HCT116 (cell line): Measurements from ENCODE around the gene ASB10.

ENCODE experiments used
- CTCF ChIP-seq, 3 experiments: fragments of 200-600 bp in 1 of 3; sonication (generic) in 1 of 3; IDR thresholded peaks in 2 of 3; conservative IDR thresholded peaks in 1 of 3; 2 replicates each; pipeline ENCODE4 v1.5.1; 2012 to 2017; ENCODE audit warnings: low read depth in 2 of 3, low read length in 2 of 3, antibody characterized with exemption in 1 of 3, borderline replicate concordance in 1 of 3, control low read depth in 1 of 3, mild to moderate bottlenecking in 1 of 3, mixed read lengths in 1 of 3, mixed run types in 1 of 3, moderate library complexity in 1 of 3; ENCODE audit not compliant: insufficient read depth in 1 of 3
- ELF1 ChIP-seq: IDR thresholded peaks from 2 replicates; pipeline ENCODE4 v1.6.1; 2012; ENCODE audit warnings: low read depth, borderline replicate concordance
- EZH2 ChIP-seq: fragments of 200-600 bp; sonication (generic); IDR thresholded peaks from 2 replicates; pipeline ENCODE4 v1.6.1; 2017; ENCODE audit warnings: antibody characterized with exemption, mixed run types
- JUND ChIP-seq: IDR thresholded peaks from 2 replicates; pipeline ENCODE4 v1.6.1; 2012
- POLR2A ChIP-seq: IDR thresholded peaks from 2 replicates; pipeline ENCODE4 v1.7.0; 2011; ENCODE audit warnings: borderline replicate concordance; ENCODE audit not compliant: insufficient read depth, insufficient read length; ENCODE audit errors: extremely low read depth
- POLR2AphosphoS5 ChIP-seq: IDR thresholded peaks from 2 replicates; pipeline ENCODE4 v1.6.1; 2011; ENCODE audit warnings: mild to moderate bottlenecking, low read depth, low read length, moderate library complexity
- SIN3A ChIP-seq: IDR thresholded peaks from 2 replicates; pipeline ENCODE4 v1.6.1; 2012; ENCODE audit warnings: low read depth
- SRF ChIP-seq: IDR thresholded peaks from 2 replicates; pipeline ENCODE4 v1.6.1; 2012; ENCODE audit warnings: low read depth
- TCF7L2 ChIP-seq: IDR thresholded peaks from 2 replicates; pipeline ENCODE4 v1.7.0; 2011; ENCODE audit warnings: borderline replicate concordance, inconsistent platforms; ENCODE audit not compliant: insufficient read depth, insufficient read length; ENCODE audit errors: extremely low read depth
- ZNF274 ChIP-seq: fragments of 200-500 bp; sonication (Bioruptor generic); IDR thresholded peaks from 2 replicates; pipeline ENCODE4 v1.6.1; 2014; ENCODE audit warnings: mild to moderate bottlenecking, low read depth, low read length, inconsistent platforms

GRCh38 chr7:151175047-151175792 lies 11.8 kb downstream of the ASB10 start:
- TF ChIP-seq CTCF (IDR thresholded peaks at IDR 0.05 in 2 of 3, conservative IDR thresholded peaks at IDR 0.05 in 1 of 3; ENCODE audit: borderline replicate concordance in 1 of 3, insufficient read depth in 1 of 3, low read depth in 2 of 3, low read length in 2 of 3), result no peak
- no peak for TF ChIP-seq POLR2A
- no peak for TF ChIP-seq TCF7L2
- TF ChIP-seq POLR2AphosphoS5, result no peak
- TF ChIP-seq SRF, result no peak
- no peak for TF ChIP-seq ZNF274
- no peak for TF ChIP-seq JUND
- TF ChIP-seq SIN3A, result no peak
- TF ChIP-seq ELF1, result no peak
- no peak for TF ChIP-seq EZH2
